GM21825 (cell line): Measurements from ENCODE around the gene ZCCHC10.
"Not testable (repeated sequence)": the region's sequence is repeated elsewhere in the genome, so short reads cannot be mapped to it uniquely, and the experiment has no call there.

Experiments
- ATAC-seq: cut with Tn5 transposase; IDR thresholded peaks from one replicate; pipeline ENCODE4 v1.9.1; 2021; ENCODE audit warnings: mild to moderate bottlenecking, moderate library complexity; ENCODE audit not compliant: unreplicated experiment

ZCCHC10 gene

GRCh38 chr5:132979976-132980375 is 46.4 kb downstream of the ZCCHC10 start:
- ATAC-seq = no peak

DNA sequence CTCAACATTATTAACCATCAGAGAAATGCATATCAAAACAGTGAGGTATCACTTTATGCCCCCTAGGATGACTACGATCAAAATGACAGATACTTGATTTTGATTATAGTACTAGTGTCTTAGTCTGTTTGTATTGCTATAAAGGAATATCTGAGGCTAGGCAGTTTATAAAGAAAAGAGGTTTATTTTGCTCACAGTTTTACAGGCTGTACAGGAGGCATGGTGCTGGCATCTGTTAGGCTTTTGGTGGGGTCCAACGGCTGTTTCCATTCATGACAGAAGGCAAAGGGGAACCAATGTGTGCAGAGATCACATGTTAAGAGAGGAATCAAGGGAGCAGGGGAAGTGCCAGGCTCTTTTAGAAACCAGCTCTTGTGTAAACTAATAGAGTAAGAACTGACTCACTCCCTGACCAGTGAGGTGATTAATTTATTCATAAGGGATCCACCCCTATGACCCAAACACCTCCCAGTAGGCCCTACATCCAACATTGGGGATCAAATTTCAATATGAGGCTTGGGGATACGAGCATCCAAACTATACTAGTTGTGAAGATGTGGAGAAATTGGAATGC is 46.9 kb downstream of the ZCCHC10 start:
- no peak for ATAC-seq

GRCh38 chr5:132976852-132977251 is 49.5 kb downstream of the ZCCHC10 start:
- ATAC-seq = no peak

DNA sequence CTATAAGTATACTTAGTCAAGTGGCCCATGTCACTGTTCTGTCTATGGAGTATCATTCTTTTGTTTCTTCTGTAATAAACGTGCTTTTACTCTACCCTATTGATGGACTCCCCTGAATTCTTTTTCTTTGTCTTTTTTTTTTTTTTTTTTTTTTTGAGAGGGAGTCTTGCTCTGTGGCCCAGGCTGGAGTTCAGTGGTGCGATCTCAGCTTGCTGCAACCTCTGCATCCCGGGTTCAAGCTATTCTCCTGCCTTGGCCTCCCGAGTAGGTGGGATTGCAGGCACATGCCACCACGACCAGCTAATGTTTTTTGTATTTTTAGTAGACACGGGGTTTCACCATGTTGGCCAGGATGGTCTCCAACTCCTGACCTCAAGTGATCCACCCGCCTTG is 53.9 kb downstream of the ZCCHC10 start:
- not testable (repeated sequence) for ATAC-seq

- no peak for ATAC-seq
Observed at GRCh38 chr5:132971483-132972435, 54.6 kb downstream of the ZCCHC10 start.

GRCh38 chr5:132965120-132965519 is 61.2 kb downstream of the ZCCHC10 start:
- no peak for ATAC-seq

DNA sequence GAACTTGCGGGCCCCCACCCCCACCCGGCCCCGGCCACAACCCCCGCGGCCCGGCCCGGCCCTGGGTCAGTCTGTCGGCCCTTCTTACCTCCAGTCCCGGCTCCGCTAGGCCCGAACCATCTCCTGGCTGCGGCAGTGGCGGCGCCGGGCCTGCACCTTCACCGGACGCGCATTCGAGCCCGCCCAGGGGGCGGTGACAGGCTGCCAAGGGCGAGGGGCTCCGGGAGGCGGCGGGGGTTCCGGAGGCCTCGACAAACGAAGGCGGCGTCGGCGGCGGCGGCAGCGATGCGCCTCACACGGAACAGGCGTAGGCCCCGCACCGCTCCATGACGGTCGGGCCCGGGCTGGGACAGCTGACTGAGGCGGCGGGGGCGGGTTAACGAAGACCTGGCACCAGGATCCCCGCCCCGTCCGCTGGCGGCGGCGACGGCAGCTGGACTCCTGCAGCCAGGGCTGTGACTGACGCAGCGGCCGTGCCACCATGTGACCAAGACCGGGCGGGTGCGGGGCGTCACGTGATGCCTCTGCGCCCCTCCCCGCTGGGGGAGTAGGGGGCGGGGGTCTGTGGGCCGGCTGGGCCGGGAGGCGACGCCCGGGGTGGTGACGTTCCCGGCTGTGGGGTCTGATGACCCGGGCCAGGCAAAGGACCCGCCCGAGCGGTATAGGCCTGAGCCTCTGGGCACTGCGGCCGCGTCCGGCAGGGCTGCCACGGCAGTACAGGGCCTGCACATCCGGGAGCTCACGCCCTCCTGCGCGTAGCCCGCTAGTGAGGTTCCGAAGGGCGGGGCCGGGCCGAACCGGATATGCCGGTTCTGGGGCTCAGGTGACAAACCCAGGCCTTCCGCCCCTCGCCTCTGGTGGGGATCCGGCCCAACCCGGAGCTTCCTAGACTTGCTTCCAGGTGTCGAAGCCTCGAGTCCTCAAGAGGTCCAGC is 62.9 kb downstream of the ZCCHC10 start, which contains the start of gene AFF4:
TSS of gene AFF4 (minus strand) at position 464 of the 934 bp plus-strand sequence. CDS start 26,445 bp downstream, outside the sequence.
- ATAC-seq = peak; percentile 95

DNA sequence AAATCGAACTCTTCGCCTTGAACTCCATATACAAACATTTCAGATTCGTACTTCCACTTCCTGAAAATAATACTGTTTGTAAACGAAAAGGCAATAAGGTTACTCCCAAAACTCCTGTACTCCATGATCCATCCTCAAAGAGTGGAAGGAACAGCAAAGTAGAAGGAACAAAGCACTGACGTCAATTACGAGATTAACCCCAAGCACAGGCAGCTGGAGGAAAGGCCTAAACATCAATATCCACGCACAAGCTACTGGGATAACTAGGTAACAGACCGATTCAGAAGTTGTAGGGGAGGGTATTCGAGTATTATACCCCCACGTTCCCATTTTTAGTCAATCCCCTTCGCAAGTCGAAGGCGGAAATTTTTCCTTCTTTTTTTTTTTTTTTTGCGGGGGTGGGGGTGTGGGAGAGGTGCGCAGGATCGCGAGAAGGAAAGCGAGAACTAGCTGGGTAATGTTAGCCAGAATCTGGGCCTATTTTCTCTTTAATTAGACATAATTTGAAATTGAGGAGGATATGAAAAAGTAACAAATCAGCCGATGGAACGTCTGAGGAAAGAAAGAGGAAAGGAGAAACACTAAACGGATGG is 63.8 kb downstream of the ZCCHC10 start:
- ATAC-seq = no peak

DNA sequence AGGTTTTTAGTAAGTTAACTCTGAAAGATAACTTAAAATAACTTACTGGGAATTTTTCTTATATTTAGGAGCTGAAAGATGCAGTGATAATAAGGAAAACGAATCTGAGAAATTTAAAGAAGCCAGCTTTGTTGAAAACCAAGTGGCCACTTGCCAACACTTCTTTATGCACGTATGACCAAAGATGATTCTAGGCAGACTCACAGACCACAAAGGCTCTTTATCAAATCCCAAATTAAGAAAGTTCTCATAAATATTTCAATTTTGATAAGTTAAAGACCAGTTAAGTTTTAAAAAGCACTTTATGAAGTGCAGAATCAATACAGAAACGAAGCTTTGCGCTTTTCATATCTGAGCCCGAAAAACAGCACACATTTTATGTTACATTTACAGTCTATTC is 64.5 kb downstream of the ZCCHC10 start:
- ATAC-seq = no peak

DNA sequence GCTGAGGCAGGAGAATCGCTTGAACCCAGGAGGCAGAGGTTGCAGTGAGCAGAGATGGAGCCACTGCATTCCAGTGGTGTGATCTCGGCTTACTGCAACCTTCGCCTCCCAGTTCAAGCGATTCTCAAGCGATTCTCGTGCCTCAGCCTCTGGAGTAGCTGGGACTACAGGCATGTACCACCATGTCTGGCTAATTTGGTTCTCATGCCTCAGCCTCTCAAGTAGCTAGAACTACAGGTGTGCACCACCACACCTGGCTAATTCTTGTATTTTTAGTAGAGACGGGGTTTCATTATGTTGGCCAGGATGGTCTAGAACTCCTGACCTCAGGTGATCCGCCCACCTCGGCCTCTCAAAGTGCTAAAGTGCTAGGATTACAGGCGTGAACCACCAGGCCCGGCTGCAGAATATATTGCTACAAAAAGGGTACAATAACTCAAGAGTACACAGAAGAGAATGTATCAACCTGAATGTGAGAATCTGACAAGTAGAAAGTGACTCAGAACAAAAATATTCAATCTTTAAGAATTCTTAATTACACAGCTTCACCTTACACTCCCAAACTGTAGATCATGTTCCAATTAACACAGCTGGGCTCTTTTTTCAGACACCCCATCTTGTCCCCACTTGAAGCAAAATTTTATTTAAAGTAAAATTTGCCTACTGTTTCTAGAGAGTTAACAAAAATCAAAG is 65.1 kb downstream of the ZCCHC10 start:
- ATAC-seq = not testable (repeated sequence)

GRCh38 chr5:132956166-132956799 is 70.1 kb downstream of the ZCCHC10 start:
- ATAC-seq = not testable (repeated sequence)

GRCh38 chr5:132953710-132954109 is 72.6 kb downstream of the ZCCHC10 start:
- no peak for ATAC-seq

GRCh38 chr5:132952829-132953228 is 73.5 kb downstream of the ZCCHC10 start:
- ATAC-seq = no peak

DNA sequence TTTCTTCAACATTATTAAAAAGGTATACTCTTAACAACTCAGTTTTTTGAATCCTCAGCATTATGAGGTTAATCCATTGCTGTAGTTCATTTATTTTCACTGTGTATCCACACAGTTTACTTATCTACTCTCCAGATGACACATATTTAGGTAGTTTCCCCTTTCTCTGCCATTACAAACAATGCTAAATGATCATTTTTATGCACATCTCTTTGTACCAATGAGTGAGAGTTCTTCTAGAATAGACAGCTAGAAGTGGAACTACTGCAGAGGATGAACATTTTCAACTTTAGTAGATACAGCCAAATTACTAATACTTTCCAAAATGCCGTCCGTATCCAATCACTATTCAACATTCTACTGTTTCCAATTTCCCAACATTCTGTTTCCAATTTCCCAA is 74.5 kb downstream of the ZCCHC10 start:
- no peak for ATAC-seq

DNA sequence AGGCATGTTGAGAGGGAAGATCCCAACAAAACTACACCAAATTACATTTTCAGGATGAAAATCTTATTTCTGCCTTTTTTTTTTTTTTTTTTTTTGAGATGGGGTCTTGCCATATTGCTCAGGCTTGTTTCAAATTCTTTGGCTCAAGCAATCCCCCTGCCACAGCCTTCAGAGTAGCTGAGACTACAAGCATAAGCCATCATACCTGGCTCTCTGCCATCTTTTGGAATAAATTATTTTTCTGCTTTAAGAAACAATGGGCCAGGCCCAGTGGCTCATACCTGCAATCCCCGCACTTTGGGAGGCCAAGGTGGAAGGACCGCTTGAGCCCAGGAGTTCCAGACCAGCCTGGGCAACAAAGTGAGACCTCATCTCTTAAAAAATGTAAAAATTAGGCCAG is 77.2 kb downstream of the ZCCHC10 start:
- ATAC-seq = no peak

- ATAC-seq = no peak
Observed at GRCh38 chr5:132947671-132948070, 78.7 kb downstream of the ZCCHC10 start.
